ENCODE measurements around the gene SUN3. TPM values are rescaled to one million over a fixed set of nuclear protein-coding genes. Genes with fewer than 3 reads are reported as not detected.
A peak's percentile ranks its signal among the peaks of the same experiment; 100 is the strongest.

Gene SUN3
- total RNA-seq, 1 donor from 2014 or later: not detected

DNA sequence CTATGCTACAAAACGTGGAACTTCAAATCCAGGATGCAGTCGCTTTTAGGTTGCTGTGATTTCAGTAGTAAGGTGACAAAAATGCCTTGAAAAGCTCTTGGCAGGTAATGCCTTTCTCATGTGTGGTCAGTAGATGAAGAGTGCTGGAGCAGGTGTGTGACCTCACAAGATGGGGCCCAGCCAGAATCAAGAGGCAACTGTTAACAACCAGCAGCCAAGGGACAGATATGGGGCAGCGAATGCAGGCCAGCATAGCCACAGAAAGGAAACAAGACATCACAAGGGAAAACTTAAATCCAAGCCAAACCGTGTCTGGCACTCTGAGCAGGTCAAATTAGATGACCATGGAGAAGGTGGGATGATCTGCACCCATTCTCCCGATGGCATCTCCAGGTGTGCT, 61.8 kb downstream of the SUN3 start:
- Histone ChIP-seq H3K27me3 (no peaks in the 10 kb centered on the region), H3K4me3 (no peak overlapping the region), H3K36me3 (peaks cover 73 to 79% of the 10 kb centered on the region in 2 donors), H3K4me1 (no peaks in the 10 kb centered on the region), H3K9me3 (no peaks in the 10 kb centered on the region), H3K27ac (no peak overlapping the region)
- no peak for DNase-seq (ENCODE audit: low spot score in 2 of 2)
- TF ChIP-seq, protein P1, sequence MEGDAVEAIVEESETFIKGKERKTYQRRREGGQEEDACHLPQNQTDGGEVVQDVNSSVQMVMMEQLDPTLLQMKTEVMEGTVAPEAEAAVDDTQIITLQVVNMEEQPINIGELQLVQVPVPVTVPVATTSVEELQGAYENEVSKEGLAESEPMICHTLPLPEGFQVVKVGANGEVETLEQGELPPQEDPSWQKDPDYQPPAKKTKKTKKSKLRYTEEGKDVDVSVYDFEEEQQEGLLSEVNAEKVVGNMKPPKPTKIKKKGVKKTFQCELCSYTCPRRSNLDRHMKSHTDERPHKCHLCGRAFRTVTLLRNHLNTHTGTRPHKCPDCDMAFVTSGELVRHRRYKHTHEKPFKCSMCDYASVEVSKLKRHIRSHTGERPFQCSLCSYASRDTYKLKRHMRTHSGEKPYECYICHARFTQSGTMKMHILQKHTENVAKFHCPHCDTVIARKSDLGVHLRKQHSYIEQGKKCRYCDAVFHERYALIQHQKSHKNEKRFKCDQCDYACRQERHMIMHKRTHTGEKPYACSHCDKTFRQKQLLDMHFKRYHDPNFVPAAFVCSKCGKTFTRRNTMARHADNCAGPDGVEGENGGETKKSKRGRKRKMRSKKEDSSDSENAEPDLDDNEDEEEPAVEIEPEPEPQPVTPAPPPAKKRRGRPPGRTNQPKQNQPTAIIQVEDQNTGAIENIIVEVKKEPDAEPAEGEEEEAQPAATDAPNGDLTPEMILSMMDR (IDR thresholded peaks at IDR 0.05): no peak
- intact Hi-C loops (cut with DNase I): no loop called here

DNA sequence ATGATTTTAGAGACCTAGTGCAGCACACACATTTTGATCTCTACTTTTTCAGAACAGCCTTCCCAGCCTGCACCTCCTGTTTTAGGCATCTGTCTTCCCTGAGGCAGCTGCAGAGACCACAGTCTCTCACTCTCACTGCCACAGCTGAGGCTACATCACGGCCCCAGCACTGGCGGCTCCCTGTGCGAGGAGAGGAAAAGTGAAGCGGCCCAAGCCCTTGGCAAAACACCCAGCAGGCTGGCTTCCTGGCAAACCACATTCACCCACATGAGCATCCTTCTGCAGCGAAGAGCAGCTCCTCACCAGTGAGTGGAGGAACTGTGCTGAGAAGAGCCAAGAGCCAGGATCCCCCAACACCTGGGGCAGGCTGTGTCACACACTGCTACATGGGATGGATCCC, 63.5 kb downstream of the SUN3 start:
- Histone ChIP-seq H3K4me3 (no peak overlapping the region), H3K9me3 (no peaks in the 10 kb centered on the region), H3K4me1 (no peaks in the 10 kb centered on the region), H3K36me3 (peaks cover 76 to 81% of the 10 kb centered on the region in 2 donors), H3K27ac (no peak overlapping the region), H3K27me3 (no peaks in the 10 kb centered on the region)
- intact Hi-C loops (cut with DNase I): no loop called here
- TF ChIP-seq, protein P1 (IDR thresholded peaks at IDR 0.05): no peak
- no peak for DNase-seq (ENCODE audit: low spot score in 2 of 2)

DNA sequence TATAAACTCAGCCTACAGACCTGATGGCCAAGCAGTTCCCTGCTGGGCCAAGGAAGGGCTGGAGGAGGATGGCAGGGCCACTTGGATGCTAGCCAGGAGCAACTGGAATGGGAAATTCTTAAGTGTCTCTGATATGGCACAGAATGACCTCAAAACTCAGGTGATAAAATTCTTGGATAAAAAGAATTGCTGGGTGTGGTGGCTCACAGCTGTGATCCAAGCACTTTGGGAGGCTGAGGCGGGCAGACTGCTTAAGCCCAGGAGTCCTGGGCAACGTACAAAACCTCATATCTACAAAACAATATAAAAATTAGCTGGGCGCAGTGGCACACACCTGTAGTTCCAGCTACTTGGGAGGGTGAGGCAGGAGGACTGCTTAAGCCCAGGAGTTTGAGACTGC, 66.6 kb downstream of the SUN3 start:
- no peaks in the 10 kb centered on the region for H3K4me1 ChIP-seq
- TF ChIP-seq, protein P1 (IDR thresholded peaks at IDR 0.05): no peak
- no peak overlapping the region for H3K27ac ChIP-seq
- peaks cover 59 to 68% of the 10 kb centered on the region in 2 donors for H3K36me3 ChIP-seq
- no peak for DNase-seq (ENCODE audit: low spot score in 2 of 2)
- H3K9me3 ChIP-seq: no peaks in the 10 kb centered on the region
- intact Hi-C loops (cut with DNase I): no loop called here
- no peak overlapping the region for H3K4me3 ChIP-seq
- no peaks in the 10 kb centered on the region for H3K27me3 ChIP-seq

DNA sequence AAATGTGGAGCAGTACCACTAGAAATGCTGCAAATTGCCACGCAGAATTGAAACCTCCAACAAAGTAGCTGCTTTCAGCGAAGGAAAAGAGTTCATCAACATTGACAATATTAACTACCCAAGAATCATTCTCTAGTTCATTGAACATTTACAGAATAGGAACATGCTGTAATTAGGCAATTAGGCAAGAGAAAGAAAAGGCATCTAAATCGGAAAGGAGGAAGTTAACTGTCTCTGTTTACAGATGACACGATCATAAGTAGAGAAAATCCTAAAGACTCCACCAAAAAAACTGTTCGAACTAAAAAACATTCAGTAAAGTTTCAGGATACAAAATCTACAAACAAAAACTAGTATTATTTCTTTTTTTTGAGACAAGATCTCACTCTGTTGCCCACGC, 71.8 kb downstream of the SUN3 start:
- no peak overlapping the region for H3K4me3 ChIP-seq

DNA sequence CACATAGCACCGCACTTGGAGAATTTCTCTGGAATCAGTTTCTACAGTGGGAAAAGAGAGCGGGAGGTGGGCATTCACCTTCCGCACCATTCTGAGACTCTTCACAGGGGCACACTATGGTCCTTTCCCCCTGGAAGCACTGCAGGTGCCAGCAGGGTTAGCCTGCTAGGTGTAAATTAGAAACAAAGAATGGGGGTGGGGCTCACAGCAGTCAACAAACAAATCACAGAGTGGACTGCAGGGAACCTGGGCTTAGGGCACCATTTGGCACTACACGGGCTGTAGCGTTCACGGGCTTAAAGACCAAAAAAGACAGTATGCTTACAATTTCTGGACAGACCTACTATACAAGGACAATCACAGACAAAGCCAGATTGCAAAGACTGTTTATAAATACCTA, 72.7 kb downstream of the SUN3 start:
- Histone ChIP-seq H3K27me3 (no peaks in the 10 kb centered on the region), H3K27ac (no peak overlapping the region), H3K4me1 (no peaks in the 10 kb centered on the region), H3K9me3 (no peaks in the 10 kb centered on the region), H3K36me3 (peaks cover 10 to 27% of the 10 kb centered on the region in 2 donors), H3K4me3 (no peak overlapping the region)
- intact Hi-C loops (cut with DNase I): no loop called here
- DNase-seq (ENCODE audit: low spot score in 2 of 2): peak in 1 of 2 donors; percentile 22
- TF ChIP-seq, protein P1 (IDR thresholded peaks at IDR 0.05): no peak

More for the DNA sequence above, 71.8 kb downstream of the SUN3 start:
- intact Hi-C loops (cut with DNase I): no loop called here
- TF ChIP-seq, protein P1 (IDR thresholded peaks at IDR 0.05): no peak
- H3K36me3 ChIP-seq: peaks cover 13 to 36% of the 10 kb centered on the region in 2 donors
- no peaks in the 10 kb centered on the region for H3K4me1 ChIP-seq
- DNase-seq (ENCODE audit: low spot score in 2 of 2): peak in 1 of 2 donors; percentile 13
- H3K9me3 ChIP-seq: no peaks in the 10 kb centered on the region
- no peaks in the 10 kb centered on the region for H3K27me3 ChIP-seq
- no peak overlapping the region for H3K27ac ChIP-seq
